Psoas muscle (tissue), 8 donors: ENCODE data around the gene ABLIM1. TPM values are rescaled to one million over a fixed set of nuclear protein-coding genes. Genes with fewer than 3 reads are reported as not detected.

Experiments used
- ATAC-seq, 4 donors: fragments of 200-7000 bp; cut with Tn5 transposase; one replicate each; pipeline ENCODE4 v1.9.1; 2020; ENCODE audit warnings: moderate library complexity in 3 of 4, mild to moderate bottlenecking in 2 of 4
- DNase-seq, 2 donors: peaks; one replicate each; pipeline ENCODE4 v3.0.0-alpha.2; 2020
- H3K27ac ChIP-seq: fragments of 200-600 bp; one replicate; pipeline ENCODE4 v1.8.0; 2022
- H3K27me3 ChIP-seq, 3 donors: fragments of 200-600 bp in 1 of 3; one replicate each; pipeline versions ENCODE4 v1.6.1 to v1.8.0; 2013 to 2022; ENCODE audit warnings: low read length in 2 of 3, mild to moderate bottlenecking in 2 of 3, moderate library complexity in 1 of 3; ENCODE audit not compliant: insufficient read depth in 3 of 3
- H3K36me3 ChIP-seq, 2 donors: fragments of 200-600 bp in 1 of 2; one replicate each; pipeline versions ENCODE4 v1.6.1 to v1.8.0; 2013 to 2022; ENCODE audit warnings: low read depth in 1 of 2, mild to moderate bottlenecking in 1 of 2, moderate library complexity in 1 of 2; ENCODE audit not compliant: insufficient read depth in 1 of 2
- H3K4me1 ChIP-seq: fragments of 200-600 bp; one replicate; pipeline ENCODE4 v1.8.0; 2022
- H3K4me3 ChIP-seq: fragments of 200-600 bp; one replicate; pipeline ENCODE4 v1.8.0; 2022; ENCODE audit warnings: mild to moderate bottlenecking
- H3K9me3 ChIP-seq: fragments of 200-600 bp; one replicate; pipeline ENCODE4 v1.8.0; 2022
- CTCF ChIP-seq: fragments of 200-600 bp; IDR thresholded peaks from one replicate; pipeline ENCODE4 v1.8.0; 2022; ENCODE audit warnings: antibody characterized with exemption
- WGBS, 3 donors: extraction: QIAGEN DNeasy Blood & Tissue Kit; methylation state at CpG; one replicate each; pipeline versions ENCODE4 v1.1.6 to v1.1.7; 2013; 5-methylcytosine and 5-hydroxymethylcytosine counted together
- intact Hi-C, 2 donors: fragments of 100-400 bp; cut with DNase I; formaldehyde crosslinking; loops; one replicate each; pipeline versions ENCODE4 v1.11.0 to v1.14.2; 2022
- polyA plus RNA-seq, 3 donors: library from polyadenylated mRNA; stranded (reverse); fragments of 200-250 nt; gene quantifications; one replicate each; pipeline ENCODE4 v1.2.3, GENCODE V29; 2013
- total RNA-seq, 4 donors: library from RNA; stranded (reverse); fragmentation: NEBNext Ultra II Directional in 2 of 4; extraction: Animal tissue kit (Norgen Biotek cat#: 25700) in 2 of 4; gene quantifications; one replicate each; pipeline versions ENCODE4 v1.2.1 to v1.2.4, GENCODE V29; 2021 to 2023
- donor health status: healthy with polysubstance abuse.
- donor health status: DM: no; HTN: no; CAD: no; lungs with moderate emphysema.
- donor health status: Bipolar disorder and iron deficiency.
- donor health status: healthy.
- donor health status: DM: yes; HTN: yes; CAD: no.
- donor health status: DM: no; HTN: no; CAD: no.
- donor health status: DM: no; HTN: no; CAD: no.
- donor health status: DM: yes; HTN: yes; CAD: no.

Gene ABLIM1
- total and polyA plus RNA-seq, 7 donors = 15.4 to 183 (median 21.8) TPM

GRCh38 chr10:114500643-114501042 is 157.4 kb downstream of the ABLIM1 start:
- ATAC-seq (no peak), DNase-seq (no peak)
- TF ChIP-seq CTCF = no peak
- intact Hi-C loops = no loop called here
- H3K4me3 ChIP-seq = no peak overlapping the region
- no peaks in the 10 kb centered on the region for H3K9me3 ChIP-seq
- WGBS, 3 donors = 78 to 90% (median 86%) methylated on average over 1 to 2 of the region's 2 CpGs
- no peaks in the 10 kb centered on the region for H3K27me3 ChIP-seq
- no peak overlapping the region for H3K27ac ChIP-seq
- H3K36me3 ChIP-seq = no peaks in the 10 kb centered on the region
- no peaks in the 10 kb centered on the region for H3K4me1 ChIP-seq

- no peak for ATAC-seq
- Histone ChIP-seq H3K27ac (no peak overlapping the region), H3K9me3 (no peaks in the 10 kb centered on the region), H3K27me3 (no peaks in the 10 kb centered on the region), H3K4me3 (no peak overlapping the region), H3K36me3 (no peaks in the 10 kb centered on the region), H3K4me1 (no peaks in the 10 kb centered on the region)
- DNase-seq = no peak
- intact Hi-C loops = no loop called here
- TF ChIP-seq CTCF = no peak
- WGBS, 3 donors = 83 to 91% (median 85%) methylated on average over 8 of the region's 8 CpGs
These were observed 158.4 kb downstream of the ABLIM1 start for GRCh38 chr10:114499630-114500190.

GRCh38 chr10:114499116-114499515 is 159.0 kb downstream of the ABLIM1 start:
- 60 to 69% (median 69%) methylated on average over 2 of the region's 2 CpGs for WGBS, 3 donors
- Histone ChIP-seq H3K27ac (no peak overlapping the region), H3K4me1 (no peaks in the 10 kb centered on the region), H3K36me3 (no peaks in the 10 kb centered on the region), H3K27me3 (no peaks in the 10 kb centered on the region), H3K9me3 (no peaks in the 10 kb centered on the region), H3K4me3 (no peak overlapping the region)
- ATAC-seq = no peak
- intact Hi-C loops = no loop called here
- no peak for TF ChIP-seq CTCF
- no peak for DNase-seq

- Histone ChIP-seq H3K9me3 (no peaks in the 10 kb centered on the region), H3K27ac (no peak overlapping the region), H3K27me3 (no peaks in the 10 kb centered on the region), H3K4me3 (no peak overlapping the region), H3K36me3 (no peaks in the 10 kb centered on the region), H3K4me1 (no peaks in the 10 kb centered on the region)
- WGBS, 3 donors = 79 to 94% (median 88%) methylated on average over 2 of the region's 2 CpGs
- no peak for TF ChIP-seq CTCF
- ATAC-seq (no peak), DNase-seq (no peak)
- intact Hi-C loops = no loop called here
These were observed 159.5 kb downstream of the ABLIM1 start for GRCh38 chr10:114498413-114499111.
